Upper lobe of right lung (tissue), 1 donor: ENCODE results near the gene MAN1C1. TPM values are rescaled to one million over a fixed set of nuclear protein-coding genes. Genes with fewer than 3 reads are reported as not detected.
"Not testable (repeated sequence)": the region's sequence is repeated elsewhere in the genome, so short reads cannot be mapped to it uniquely, and the experiment has no call there.

Experiments
- ATAC-seq: fragments of 200-7000 bp; cut with Tn5 transposase; one replicate; pipeline ENCODE4 v1.9.1; 2020; ENCODE audit warnings: mild to moderate bottlenecking, moderate library complexity
- DNase-seq: peaks from one replicate; pipeline ENCODE4 v3.0.0-alpha.2; 2020
- H3K27ac ChIP-seq: fragments of 200-600 bp; one replicate; pipeline ENCODE4 v1.8.0; 2022
- H3K27me3 ChIP-seq: fragments of 200-600 bp; one replicate; pipeline ENCODE4 v1.8.0; 2022; ENCODE audit warnings: mild to moderate bottlenecking
- H3K36me3 ChIP-seq: fragments of 200-600 bp; one replicate; pipeline ENCODE4 v1.8.0; 2022
- H3K4me1 ChIP-seq: fragments of 200-600 bp; one replicate; pipeline ENCODE4 v1.8.0; 2022
- H3K4me3 ChIP-seq: fragments of 200-600 bp; one replicate; pipeline ENCODE4 v1.8.0; 2022; ENCODE audit warnings: mild to moderate bottlenecking
- H3K9me3 ChIP-seq: fragments of 200-600 bp; one replicate; pipeline ENCODE4 v1.8.0; 2022
- CTCF ChIP-seq: fragments of 200-600 bp; IDR thresholded peaks from one replicate; pipeline ENCODE4 v1.8.0; 2022; ENCODE audit warnings: antibody characterized with exemption
- intact Hi-C: fragments of 100-400 bp; cut with DNase I; formaldehyde crosslinking; loops from one replicate; pipeline ENCODE4 v1.11.0; 2022
- total RNA-seq: library from RNA; stranded (reverse); fragmentation: NEBNext Ultra II Directional; extraction: Animal tissue kit (Norgen Biotek cat#: 25700); gene quantifications from one replicate; pipeline ENCODE4 v1.2.1, GENCODE V29; 2021
- donor health status: DM: no; HTN: yes; CAD: no; lungs with severe emphysema.

The MAN1C1 gene
- total RNA-seq, 1 donor from 2014 or later = 19.7 TPM

DNA sequence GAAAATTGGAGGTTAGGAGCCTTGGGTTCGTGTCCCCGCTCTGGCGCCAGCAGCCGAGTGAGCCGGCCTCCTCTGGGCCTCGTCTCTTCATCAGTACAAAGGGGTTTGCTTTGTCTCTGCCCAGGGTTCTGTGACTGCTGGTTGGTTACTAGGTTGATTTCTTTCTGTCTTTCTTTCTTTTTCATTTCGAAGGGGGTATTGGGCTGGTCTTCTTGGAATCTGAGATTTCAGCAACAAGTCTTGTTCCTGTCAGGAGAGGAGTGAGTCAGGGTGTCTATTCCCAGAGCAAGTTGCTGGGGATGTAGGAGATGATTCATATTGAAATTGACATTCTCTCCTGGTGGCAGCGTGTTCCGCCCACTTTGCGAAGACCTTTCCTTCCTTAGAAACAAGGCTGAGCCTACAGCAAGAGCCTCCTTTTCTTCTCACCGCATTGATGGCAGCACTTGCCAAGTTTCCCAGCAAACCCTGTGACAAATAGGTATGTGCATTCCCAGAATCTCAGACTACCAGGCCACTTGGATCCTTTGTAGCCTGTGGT, 79.2 kb downstream of the MAN1C1 start:
- Histone ChIP-seq H3K9me3 (no peaks in the 10 kb centered on the region), H3K4me1 (peaks cover 49% of the 10 kb centered on the region), H3K27me3 (no peaks in the 10 kb centered on the region), H3K4me3 (no peak overlapping the region), H3K27ac (peak overlapping the region; percentile 83), H3K36me3 (no peaks in the 10 kb centered on the region)
- no peak for DNase-seq
- ATAC-seq = no peak
- intact Hi-C loops = no loop called here
- TF ChIP-seq CTCF = no peak

- ATAC-seq, H3K9me3 ChIP-seq, H3K36me3 ChIP-seq, DNase-seq, intact Hi-C loops, H3K4me3 ChIP-seq, H3K27ac ChIP-seq, H3K27me3 ChIP-seq: not testable (repeated sequence)
- H3K4me1 ChIP-seq = peaks cover 57% of the 10 kb centered on the region
Observed at GRCh38 chr1:25696643-25697042, 80.1 kb downstream of the MAN1C1 start.

DNA sequence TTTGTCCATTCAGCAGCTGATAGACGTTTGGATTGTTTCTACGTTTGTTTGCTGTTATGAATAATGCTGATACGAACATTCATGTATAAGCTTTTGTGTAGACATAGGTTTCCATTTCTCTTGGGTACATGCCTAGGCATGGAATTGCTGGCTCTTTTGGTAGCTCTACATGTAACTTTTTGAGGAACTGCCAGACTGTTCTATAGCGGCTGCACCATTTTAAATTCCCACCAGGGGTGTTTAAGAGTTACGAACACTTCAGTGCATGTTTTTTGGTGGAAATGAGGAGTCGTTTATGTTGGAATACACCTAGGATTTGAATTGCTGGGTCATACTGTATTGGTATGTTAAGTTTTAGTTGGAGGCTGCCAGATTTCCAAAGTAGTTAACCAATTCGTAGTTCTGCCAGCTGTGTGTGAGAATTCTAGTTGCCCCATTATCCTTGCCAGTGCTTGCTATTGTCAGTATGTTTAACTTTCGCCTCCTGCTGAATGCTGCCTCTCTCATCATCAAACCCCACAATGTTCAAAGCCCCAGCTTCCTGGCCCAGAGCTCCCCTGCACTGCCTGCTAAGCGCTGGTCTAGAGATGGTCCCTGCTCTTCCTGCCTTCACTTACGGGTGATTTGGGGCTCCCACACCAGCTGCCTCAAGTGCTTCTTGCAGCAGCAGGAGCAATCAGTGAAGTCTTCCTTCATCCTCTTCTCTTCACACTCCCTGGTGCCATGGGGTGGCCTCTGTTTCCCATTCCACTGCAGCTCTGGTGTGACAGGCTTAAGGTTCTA, 81.0 kb downstream of the MAN1C1 start:
- Histone ChIP-seq H3K36me3 (no peaks in the 10 kb centered on the region), H3K4me3 (no peak overlapping the region), H3K27ac (no peak overlapping the region), H3K27me3 (no peaks in the 10 kb centered on the region), H3K4me1 (peaks cover 65% of the 10 kb centered on the region), H3K9me3 (no peaks in the 10 kb centered on the region)
- intact Hi-C loops = no loop called here
- DNase-seq = no peak
- no peak for TF ChIP-seq CTCF
- ATAC-seq = no peak

DNA sequence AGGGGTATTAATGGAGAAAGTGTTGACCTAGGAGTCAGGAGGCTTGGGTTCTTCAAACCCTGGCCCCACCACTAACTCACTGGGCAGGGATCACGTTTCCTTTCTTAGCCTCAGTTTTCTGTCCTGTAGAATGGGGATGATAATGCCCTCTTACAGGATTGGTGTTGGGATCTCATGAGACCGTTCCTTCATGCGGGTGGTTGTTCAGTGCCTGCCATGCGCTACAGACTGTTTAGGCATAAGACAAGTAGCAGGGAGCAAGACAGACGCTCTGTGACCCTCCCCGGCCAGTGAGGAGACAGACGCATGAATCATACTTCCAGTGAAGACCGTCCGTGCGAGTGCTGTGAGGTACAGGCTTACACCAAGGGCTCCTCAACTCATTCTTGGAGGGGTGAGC, 81.7 kb downstream of the MAN1C1 start:
- H3K4me3 ChIP-seq = no peak overlapping the region
- no peak for TF ChIP-seq CTCF
- H3K27me3 ChIP-seq = no peaks in the 10 kb centered on the region
- DNase-seq = no peak
- H3K36me3 ChIP-seq = no peaks in the 10 kb centered on the region
- ATAC-seq = no peak
- H3K9me3 ChIP-seq = no peaks in the 10 kb centered on the region
- peaks cover 63% of the 10 kb centered on the region for H3K4me1 ChIP-seq
- intact Hi-C loops = no loop called here
- H3K27ac ChIP-seq = no peak overlapping the region

DNA sequence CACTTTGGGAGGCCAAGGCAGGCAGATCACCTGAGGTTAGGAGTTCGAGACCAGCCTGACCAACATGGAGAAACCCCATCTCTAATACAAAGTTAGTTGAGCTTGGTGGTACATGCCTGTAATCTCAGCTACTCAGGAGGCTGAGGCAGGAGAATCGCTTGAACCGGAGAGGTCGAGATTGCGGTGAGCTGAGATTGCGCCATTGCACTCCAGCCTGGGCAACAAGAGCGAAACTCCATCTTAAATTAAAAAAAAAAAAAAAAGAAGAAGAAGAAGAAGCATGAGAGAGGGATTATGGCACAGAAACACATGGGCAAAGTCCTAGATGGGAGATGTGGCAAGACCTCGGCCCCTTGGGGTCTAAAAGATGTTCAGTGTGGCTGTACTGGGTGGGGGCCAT, 82.5 kb downstream of the MAN1C1 start:
- Histone ChIP-seq H3K27ac (peak overlapping the region; percentile 73), H3K4me1 (peaks cover 55% of the 10 kb centered on the region)
- DNase-seq, intact Hi-C loops, H3K36me3 ChIP-seq, ATAC-seq, H3K9me3 ChIP-seq, H3K27me3 ChIP-seq, H3K4me3 ChIP-seq: not testable (repeated sequence)

DNA sequence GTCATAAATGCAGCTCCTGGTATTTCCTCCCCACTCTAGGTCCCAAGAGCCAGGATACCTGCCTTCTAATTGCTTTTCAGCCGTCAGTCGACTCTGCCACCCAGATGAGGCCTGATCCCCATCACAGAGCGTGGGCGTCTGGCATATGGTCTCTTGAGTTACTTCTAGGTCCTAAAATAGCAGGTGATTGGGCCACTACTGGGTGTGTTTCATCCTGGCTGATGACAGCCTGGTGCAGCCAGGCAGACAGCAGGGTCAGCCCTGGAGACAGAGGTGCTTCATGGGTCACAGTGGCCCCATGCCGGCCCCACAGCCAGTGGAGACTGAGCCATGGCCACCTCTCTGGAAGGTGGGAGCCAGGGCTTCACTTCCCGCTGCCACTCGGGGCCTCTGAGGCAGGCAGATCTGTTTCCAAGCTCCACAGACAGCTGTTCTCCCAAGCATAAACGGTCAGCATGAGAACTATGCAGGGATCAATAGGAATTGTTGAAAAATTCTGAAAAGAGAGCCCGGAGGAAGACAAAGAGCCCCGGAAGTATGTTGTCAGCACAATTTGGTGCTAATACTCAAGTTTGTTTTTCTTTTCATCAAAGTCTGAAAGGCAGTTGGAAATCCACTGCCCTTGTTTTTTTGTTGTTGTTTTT, 83.0 kb downstream of the MAN1C1 start:
- no peaks in the 10 kb centered on the region for H3K27me3 ChIP-seq
- no peak for TF ChIP-seq CTCF
- H3K4me1 ChIP-seq = peaks cover 52% of the 10 kb centered on the region
- no peaks in the 10 kb centered on the region for H3K36me3 ChIP-seq
- H3K4me3 ChIP-seq = no peak overlapping the region
- DNase-seq (no peak), ATAC-seq (no peak)
- no peaks in the 10 kb centered on the region for H3K9me3 ChIP-seq
- peak overlapping the region; percentile 73 for H3K27ac ChIP-seq
- intact Hi-C loops = no loop called here
